GM12878 (cell line): Measurements from ENCODE around the gene VEZF1. TPM values are rescaled to one million over a fixed set of nuclear protein-coding genes. Genes with fewer than 3 reads are reported as not detected.

ENCODE experiments used
- ATAC-seq: fragments of 200-7000 bp; cut with Tn5 transposase; 3 replicates; pipeline ENCODE4 v1.9.1; 2020; ENCODE audit warnings: mild to moderate bottlenecking, moderate library complexity
- BruUV-seq: library from RNA; stranded (reverse); fragments of 400-500 nt; replicated peaks from 2 replicates; lab custom pipeline; 2021; lab: Mats Ljungman, UMichigan
- CTCF ChIA-PET: fragments of 300-600 bp; sonication (Branson Sonifier 250); formaldehyde crosslinking; extraction: SDS; loops from one replicate; lab custom pipeline; 2021; ENCODE audit warnings: inconsistent platforms; lab: Yijun Ruan, JAX
- POLR2A ChIA-PET: fragments of 350-600 bp; formaldehyde crosslinking; extraction: SDS; loops from one replicate; lab custom pipeline; 2021; ENCODE audit warnings: inconsistent platforms; lab: Charles Lee
- RAD21 ChIA-PET: fragments of 300-600 bp; sonication (Branson Sonifier 250); formaldehyde crosslinking; loops from one replicate; lab custom pipeline; 2023; ENCODE audit warnings: antibody characterized with exemption; ENCODE audit not compliant: unreplicated experiment; lab: Charles Lee
- SMC1A ChIA-PET: fragments of 300-600 bp; sonication (Branson Sonifier 250); formaldehyde crosslinking; loops from one replicate; lab custom pipeline; 2023; ENCODE audit not compliant: unreplicated experiment, uncharacterized antibody; lab: Charles Lee
- DNase-seq: peaks from one replicate; pipeline ENCODE4 v3.0.0-alpha.2; 2011; ENCODE audit warnings: low read depth, low spot score
- FAIRE-seq: peaks from 3 replicates; lab custom pipeline; 2011; peaks lifted over from hg19 to GRCh38; lab: Jason Lieb, UNC
- H2AFZ ChIP-seq: 2 replicates; pipeline ENCODE4 v1.6.0; 2011; ENCODE audit warnings: low read depth, low read length, control low read depth; ENCODE audit not compliant: control insufficient read depth
- H3K27ac ChIP-seq: 2 replicates; pipeline ENCODE4 v1.5.1; 2011; ENCODE audit warnings: control low read depth; ENCODE audit not compliant: control insufficient read depth, insufficient read depth
- H3K27me3 ChIP-seq, 2 experiments: replicated peaks in 1 of 2; 2 replicates each; pipeline versions ENCODE4 v1.6.0 to v1.6.1; 2011; ENCODE audit warnings: low read length in 1 of 2; ENCODE audit not compliant: control insufficient read depth in 2 of 2, insufficient read depth in 2 of 2
- H3K36me3 ChIP-seq, 2 experiments: 2 replicates each; pipeline ENCODE4 v1.5.1; 2011; ENCODE audit warnings: low read length in 1 of 2; ENCODE audit not compliant: control insufficient read depth in 2 of 2, insufficient read depth in 2 of 2
- H3K4me1 ChIP-seq: 2 replicates; pipeline ENCODE4 v1.6.1; 2011; ENCODE audit warnings: mild to moderate bottlenecking, low read length, moderate library complexity, mixed read lengths; ENCODE audit not compliant: control insufficient read depth, insufficient read depth
- H3K4me2 ChIP-seq: 2 replicates; pipeline ENCODE4 v1.6.0; 2011; ENCODE audit warnings: control low read depth; ENCODE audit not compliant: control insufficient read depth, insufficient read depth
- H3K4me3 ChIP-seq: fragments of 200-600 bp; sonication (generic); 2 replicates; pipeline ENCODE4 v1.5.1; 2016
- H3K79me2 ChIP-seq: 2 replicates; pipeline ENCODE4 v1.6.0; 2011; ENCODE audit warnings: low read length; ENCODE audit not compliant: control insufficient read depth, insufficient read depth
- H3K9ac ChIP-seq: 2 replicates; pipeline ENCODE4 v1.8.0; 2011; ENCODE audit warnings: low read length, control low read depth, mixed read lengths; ENCODE audit not compliant: control insufficient read depth, insufficient read depth
- H3K9me3 ChIP-seq: replicated peaks from 3 replicates; pipeline ENCODE4 v1.5.1; 2011; ENCODE audit warnings: mild to moderate bottlenecking, low read length; ENCODE audit not compliant: control insufficient read depth, insufficient read depth
- H4K20me1 ChIP-seq: 2 replicates; pipeline ENCODE4 v1.6.0; 2011; ENCODE audit not compliant: control insufficient read depth, insufficient read depth
- ATF7 ChIP-seq: fragments of 450-650 bp; IDR thresholded peaks from 2 replicates; pipeline ENCODE4 v1.6.1; 2016; ENCODE audit warnings: low read depth, mild to moderate bottlenecking
- BMI1 ChIP-seq: fragments of 450-650 bp; IDR thresholded peaks from 2 replicates; pipeline ENCODE4 v1.6.1; 2016; ENCODE audit warnings: mild to moderate bottlenecking, moderate library complexity, borderline replicate concordance
- CHD2 ChIP-seq: IDR thresholded peaks from 2 replicates; pipeline ENCODE4 v1.6.1; 2011; ENCODE audit warnings: low read depth, low read length, improper control_type of control experiment, borderline replicate concordance
- CHD4 ChIP-seq: fragments of 200-600 bp; sonication (generic); IDR thresholded peaks from 2 replicates; pipeline ENCODE4 v1.6.1; 2016; ENCODE audit warnings: mild to moderate bottlenecking
- EP300 ChIP-seq, 2 experiments: fragments of 150-350 bp in 1 of 2; IDR thresholded peaks; 2 replicates each; pipeline ENCODE4 v1.6.1; 2011 to 2012; ENCODE audit warnings: low read depth in 2 of 2, low read length in 2 of 2, borderline replicate concordance in 1 of 2, improper control_type of control experiment in 1 of 2, inconsistent platforms in 1 of 2; ENCODE audit not compliant: control insufficient read depth in 1 of 2
- IRF4 ChIP-seq: IDR thresholded peaks from 2 replicates; pipeline ENCODE4 v1.6.1; 2011; ENCODE audit warnings: low read depth, low read length
- JUND ChIP-seq: IDR thresholded peaks from 2 replicates; pipeline ENCODE4 v1.6.1; 2012; ENCODE audit warnings: low read depth, mild to moderate bottlenecking, low read length, improper control_type of control experiment, moderate library complexity
- LARP7 ChIP-seq: fragments of 450-650 bp; IDR thresholded peaks from 2 replicates; pipeline ENCODE4 v1.6.1; 2017; ENCODE audit warnings: mild to moderate bottlenecking
- MEF2B ChIP-seq: fragments of 450-650 bp; IDR thresholded peaks from 2 replicates; pipeline ENCODE4 v1.6.1; 2018; ENCODE audit warnings: mild to moderate bottlenecking, moderate library complexity; ENCODE audit not compliant: partially characterized antibody, poor library complexity, severe bottlenecking
- MTA3 ChIP-seq: IDR thresholded peaks from 2 replicates; pipeline ENCODE4 v1.6.1; 2012; ENCODE audit warnings: low read length, inconsistent platforms, borderline replicate concordance
- MYB ChIP-seq: fragments of 150-350 bp; IDR thresholded peaks from 2 replicates; pipeline ENCODE4 v1.6.1; 2014; ENCODE audit warnings: mild to moderate bottlenecking, low read depth, low read length, borderline replicate concordance
- NR2C2 ChIP-seq: IDR thresholded peaks from 2 replicates; pipeline ENCODE4 v1.6.1; 2011; ENCODE audit warnings: borderline replicate concordance, low read depth; ENCODE audit not compliant: control insufficient read depth, insufficient read length
- POLR2A ChIP-seq: IDR thresholded peaks from 2 replicates; pipeline ENCODE4 v1.6.1; 2011; ENCODE audit warnings: low read depth, mild to moderate bottlenecking, low read length
- SMAD5 ChIP-seq: IDR thresholded peaks from 2 replicates; pipeline ENCODE4 v1.6.1; 2016; ENCODE audit warnings: antibody characterized with exemption, low read depth
- SP1 ChIP-seq: IDR thresholded peaks from one replicate; pipeline ENCODE4 v1.6.1; 2011; ENCODE audit warnings: low read depth, low read length
- ZBED1 ChIP-seq: IDR thresholded peaks from 2 replicates; pipeline ENCODE4 v1.6.1; 2016; ENCODE audit warnings: borderline replicate concordance
- ZNF207 ChIP-seq: fragments of 450-650 bp; IDR thresholded peaks from 2 replicates; pipeline ENCODE4 v1.6.1; 2014; ENCODE audit warnings: antibody characterized with exemption, mild to moderate bottlenecking, borderline replicate concordance
- ZNF24 ChIP-seq: fragments of 450-650 bp; IDR thresholded peaks from 2 replicates; pipeline ENCODE4 v1.6.1; 2017; ENCODE audit warnings: antibody characterized with exemption, mild to moderate bottlenecking
- ZSCAN29 ChIP-seq: fragments of 450-650 bp; IDR thresholded peaks from 2 replicates; pipeline ENCODE4 v1.6.1; 2017; ENCODE audit warnings: mild to moderate bottlenecking, moderate library complexity
- WGBS: methylation state at CpG from one replicate; pipeline ENCODE4 v1.1.6; 2016; ENCODE audit warnings: low lambda C conversion rate; ENCODE audit not compliant: insufficient replicate concordance, insufficient coverage; ENCODE audit errors: missing lambda C conversion rate; 5-methylcytosine and 5-hydroxymethylcytosine counted together
- in situ Hi-C: fragments of 300-500 bp; cut with MboI; formaldehyde crosslinking; loops from 9 replicates; pipeline ENCODE4 v1.14.3; 2018; ENCODE audit warnings: mixed read lengths
- intact Hi-C: fragments of 100-400 bp; cut with micrococcal nuclease; formaldehyde crosslinking; loops from one replicate; pipeline ENCODE4 v1.14.2; 2022; ENCODE audit not compliant: unreplicated experiment
- polyA plus RNA-seq, 11 experiments: library from polyadenylated mRNA; depleted of rRNA in 4 of 11; unstranded in 6 of 11; stranded (reverse) in 5 of 11; fragments of >200 nt; fragmentation: Nextera tagmentation in 4 of 11; fragmentation: Illumina TruSeq in 1 of 11; extraction: Ambion mirVana in 4 of 11; extraction: Trizol in 1 of 11; gene quantifications; 1 replicate in 1 of 11; 2 replicates in 10 of 11; pipeline versions ENCODE4 v1.2.1 to v1.2.3, GENCODE V29; 2011 to 2016; ENCODE audit warnings: inconsistent platforms in 2 of 11, missing spikeins in 2 of 11, low read depth in 1 of 11
- total RNA-seq, 4 experiments: library from RNA; depleted of rRNA in 3 of 4; stranded (reverse); fragments of >200 nt in 3 of 4; fragmentation: Illumina TruSeq in 1 of 4; extraction: Trizol in 1 of 4; gene quantifications; 2 replicates each; pipeline versions ENCODE4 v1.2.1 to v1.2.3, GENCODE V29; 2013 to 2021
- TF ChIP-seq, protein P1 (sequence below): fragments of 450-650 bp; formaldehyde crosslinking; IDR thresholded peaks from 2 replicates; pipeline ENCODE4 v1.4.0; 2022; ENCODE audit warnings: mild to moderate bottlenecking, moderate library complexity

The VEZF1 gene
- total and polyA plus RNA-seq, 10 of the 15 experiments (the other 5 are each of a cell fraction or from before 2014, with no cell fraction given), result 9.5 to 28.2 (median 20.3) TPM

DNA sequence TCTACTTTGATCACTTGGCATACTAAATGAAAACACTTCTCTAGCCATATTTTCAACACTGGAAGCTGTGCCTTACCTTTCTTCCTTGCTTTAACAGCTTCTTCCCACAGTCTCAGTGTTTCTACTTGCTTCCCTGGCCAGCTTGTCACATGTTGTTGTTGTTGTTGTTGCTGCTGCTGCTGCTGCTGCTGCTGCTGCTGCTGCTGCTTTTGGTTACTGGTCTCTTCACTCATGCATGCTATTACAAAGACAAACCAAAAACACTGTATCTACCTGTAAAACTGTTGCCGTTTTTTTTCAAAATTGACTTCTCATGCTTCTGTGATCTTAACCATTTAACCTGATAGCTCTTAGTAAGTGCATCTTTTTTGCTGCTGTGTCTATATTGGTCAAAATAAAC lies 9.0 kb downstream of the VEZF1 start (continued):
- TF ChIP-seq ZBED1 (no peak), POLR2A (no peak), SMAD5 (no peak), MYB (no peak), CHD4 (no peak), BMI1 (no peak), ATF7 (no peak), MEF2B (no peak), LARP7 (no peak), EP300 (IDR thresholded peaks at IDR 0.05; ENCODE audit: borderline replicate concordance in 1 of 2, control insufficient read depth in 1 of 2, low read depth in 2 of 2, low read length in 2 of 2) (no peak)
- TF ChIP-seq, protein P1, sequence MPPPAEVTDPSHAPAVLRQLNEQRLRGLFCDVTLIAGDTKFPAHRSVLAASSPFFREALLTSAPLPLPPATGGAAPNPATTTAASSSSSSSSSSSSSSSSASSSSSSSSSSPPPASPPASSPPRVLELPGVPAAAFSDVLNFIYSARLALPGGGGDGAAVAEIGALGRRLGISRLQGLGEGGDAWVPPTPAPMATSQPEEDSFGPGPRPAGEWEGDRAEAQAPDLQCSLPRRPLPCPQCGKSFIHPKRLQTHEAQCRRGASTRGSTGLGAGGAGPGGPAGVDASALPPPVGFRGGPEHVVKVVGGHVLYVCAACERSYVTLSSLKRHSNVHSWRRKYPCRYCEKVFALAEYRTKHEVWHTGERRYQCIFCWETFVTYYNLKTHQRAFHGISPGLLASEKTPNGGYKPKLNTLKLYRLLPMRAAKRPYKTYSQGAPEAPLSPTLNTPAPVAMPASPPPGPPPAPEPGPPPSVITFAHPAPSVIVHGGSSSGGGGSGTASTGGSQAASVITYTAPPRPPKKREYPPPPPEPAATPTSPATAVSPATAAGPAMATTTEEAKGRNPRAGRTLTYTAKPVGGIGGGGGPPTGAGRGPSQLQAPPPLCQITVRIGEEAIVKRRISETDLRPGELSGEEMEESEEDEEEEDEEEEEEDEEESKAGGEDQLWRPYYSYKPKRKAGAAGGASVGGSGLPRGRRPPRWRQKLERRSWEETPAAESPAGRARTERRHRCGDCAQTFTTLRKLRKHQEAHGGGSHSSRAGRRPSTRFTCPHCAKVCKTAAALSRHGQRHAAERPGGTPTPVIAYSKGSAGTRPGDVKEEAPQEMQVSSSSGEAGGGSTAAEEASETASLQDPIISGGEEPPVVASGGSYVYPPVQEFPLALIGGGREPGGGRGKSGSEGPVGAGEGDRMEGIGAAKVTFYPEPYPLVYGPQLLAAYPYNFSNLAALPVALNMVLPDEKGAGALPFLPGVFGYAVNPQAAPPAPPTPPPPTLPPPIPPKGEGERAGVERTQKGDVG (CRISPR knock-in tag), result no peak

DNA sequence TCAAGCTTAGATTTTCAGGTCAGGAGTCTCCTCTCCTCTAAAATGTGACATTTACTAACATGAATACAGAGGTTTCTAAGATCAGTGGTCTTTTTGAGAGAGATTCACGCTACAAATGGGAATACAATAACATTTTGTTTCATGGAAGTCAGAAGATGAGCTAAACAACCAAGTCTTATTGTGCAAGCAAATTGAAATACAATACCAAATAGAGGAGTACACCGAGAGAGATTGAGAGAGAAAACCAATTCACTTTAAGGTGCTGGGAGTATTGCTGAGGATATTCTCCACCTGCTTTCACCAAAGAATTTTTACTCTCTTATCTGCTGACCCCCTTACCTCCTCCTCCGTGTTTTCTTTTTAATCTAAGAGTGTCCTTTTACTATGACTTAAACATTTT lies 11.5 kb downstream of the VEZF1 start:
- H3K9ac ChIP-seq, result no peak overlapping the region
- ATAC-seq (no peak), FAIRE-seq (no peak), DNase-seq (no peak)
- BruUV-seq, result no TSS peak
- no peaks in the 10 kb centered on the region for H3K9me3 ChIP-seq
- 87% methylated on average over 3 of the region's 3 CpGs for WGBS
- no peaks in the 10 kb centered on the region; the same call in 1 of the 2 replicates for H3K79me2 ChIP-seq
- TF ChIP-seq JUND (no peak), ZNF207 (no peak), NR2C2 (no peak), MTA3 (no peak), BMI1 (no peak), IRF4 (no peak), ZSCAN29 (no peak), CHD2 (no peak), SP1 (no peak), ZNF24 (no peak)
- TF ChIP-seq, all 136 proteins: peak for 0
- intact Hi-C loops, result no loop called here
- in situ Hi-C loops, result no loop called here
- ChIA-PET SMC1A (interaction anchor here (1.2 to 3.3 kb wide), 4 partner anchors 9 to 24 kb away, joined by 3 to 20 read pairs (median 11); no protein-coding TSS in a partner anchor), RAD21 (interaction anchor here (2.0 kb wide), 1 partner anchor 9 kb away, joined by 10 read pairs; no protein-coding TSS in a partner anchor), CTCF (interaction anchor here (0.9 to 1.7 kb wide), 4 partner anchors 9 to 26 kb away, joined by 3 to 9 read pairs (median 5); no protein-coding TSS in a partner anchor), POLR2A (no interaction called here)
- H3K27me3 ChIP-seq, result no peaks in the 10 kb centered on the region
- no peak overlapping the region for H3K4me3 ChIP-seq
- H2AFZ ChIP-seq, result no peak overlapping the region
- H3K27ac ChIP-seq, result no peak overlapping the region
- H3K36me3 ChIP-seq, result peaks cover 6 to 29% of the 10 kb centered on the region in 2 experiments
- H3K4me1 ChIP-seq, result no peaks in the 10 kb centered on the region
- no peaks in the 10 kb centered on the region for H4K20me1 ChIP-seq
- H3K4me2 ChIP-seq, result no peak overlapping the region
